GM18499 (cell line): Measurements from ENCODE around the gene POFUT2.

Experiments
- ATAC-seq: cut with Tn5 transposase; IDR thresholded peaks from one replicate; pipeline ENCODE4 v1.9.1; 2021; ENCODE audit warnings: moderate number of reproducible peaks; ENCODE audit not compliant: insufficient read depth, unreplicated experiment

Gene POFUT2

DNA sequence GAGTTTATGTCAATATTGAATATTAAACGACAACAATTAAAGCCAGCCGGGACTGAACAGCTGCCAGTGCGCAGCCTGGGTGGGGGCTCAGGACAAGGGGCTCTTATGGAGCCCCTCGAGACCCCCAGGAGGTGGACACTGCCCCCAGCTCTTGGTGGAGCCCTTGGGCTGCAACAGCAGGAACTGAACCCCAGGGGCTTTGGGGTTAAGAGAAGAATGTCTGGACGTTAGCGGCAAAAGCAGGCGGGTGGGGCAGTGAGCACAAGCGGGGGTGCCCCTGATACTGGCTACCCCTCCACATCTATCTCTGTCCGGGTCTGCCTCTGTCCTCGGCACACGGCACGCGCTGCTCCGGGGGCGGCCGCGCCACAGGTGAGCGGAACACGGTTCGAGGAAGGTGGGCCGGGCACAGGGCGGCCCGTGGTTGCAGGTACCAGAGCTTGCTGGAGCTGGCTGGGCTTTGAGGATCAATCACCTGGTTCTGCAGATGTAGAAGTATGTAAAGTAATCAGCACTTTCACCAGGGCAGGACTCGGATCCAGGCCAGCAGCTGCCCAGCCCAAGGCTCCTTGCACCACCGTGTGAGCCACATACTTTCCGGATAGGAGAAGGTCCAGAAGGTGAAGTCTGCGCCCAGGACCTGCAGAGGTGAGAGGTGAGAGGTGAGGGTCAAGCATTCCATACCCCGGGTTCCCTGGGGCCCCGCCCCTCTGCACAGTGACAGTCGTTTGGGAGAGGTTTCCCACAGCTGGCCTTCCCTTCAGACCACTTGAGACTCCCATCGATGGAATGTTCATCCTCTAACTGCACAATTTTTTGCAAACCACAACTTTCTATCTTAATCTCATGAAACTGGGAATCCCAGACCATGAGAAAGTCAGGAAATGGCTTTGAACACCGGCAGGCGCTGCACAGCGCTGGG, 12.4 kb upstream of the POFUT2 start:
- ATAC-seq = no peak

DNA sequence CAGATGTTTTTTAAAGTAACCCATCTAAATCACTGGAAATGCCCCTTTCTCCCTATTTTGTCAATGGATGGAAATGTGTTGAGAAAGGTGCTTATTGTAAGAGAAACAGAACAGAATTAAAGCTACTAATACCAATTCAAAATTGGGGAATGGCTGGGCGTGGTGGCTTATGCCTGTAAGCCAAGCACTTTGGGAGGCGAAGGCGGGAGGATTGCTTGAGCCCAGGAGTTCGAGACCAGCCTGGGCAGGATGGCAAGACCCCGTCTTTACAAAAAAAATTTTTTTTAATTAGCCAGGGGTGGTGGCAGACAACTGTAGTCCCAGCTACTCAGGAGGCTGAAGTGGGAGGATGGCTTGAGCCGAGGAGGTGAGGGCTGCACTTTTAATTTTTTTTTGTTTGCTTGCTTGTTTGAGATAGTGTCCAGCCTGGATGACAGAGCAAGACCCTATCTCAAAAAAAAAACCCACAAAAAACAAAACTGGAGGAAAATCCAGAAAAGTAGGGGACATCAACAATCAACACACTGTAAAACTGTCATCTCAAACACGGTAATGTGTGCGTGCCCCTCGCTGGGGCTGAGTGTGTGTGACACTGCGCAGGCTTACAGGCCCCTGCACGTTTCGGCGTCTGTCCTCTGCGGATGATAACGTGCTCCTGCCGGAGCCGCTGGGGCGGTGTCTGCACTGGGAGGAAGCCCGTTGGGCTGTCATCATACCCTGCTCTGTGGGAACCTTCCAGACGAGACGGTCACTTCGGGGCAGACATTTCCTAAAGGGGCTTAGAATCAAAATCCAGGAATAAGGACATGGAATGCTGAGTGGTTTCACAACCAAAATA, 11.6 kb upstream of the POFUT2 start:
- no peak for ATAC-seq

DNA sequence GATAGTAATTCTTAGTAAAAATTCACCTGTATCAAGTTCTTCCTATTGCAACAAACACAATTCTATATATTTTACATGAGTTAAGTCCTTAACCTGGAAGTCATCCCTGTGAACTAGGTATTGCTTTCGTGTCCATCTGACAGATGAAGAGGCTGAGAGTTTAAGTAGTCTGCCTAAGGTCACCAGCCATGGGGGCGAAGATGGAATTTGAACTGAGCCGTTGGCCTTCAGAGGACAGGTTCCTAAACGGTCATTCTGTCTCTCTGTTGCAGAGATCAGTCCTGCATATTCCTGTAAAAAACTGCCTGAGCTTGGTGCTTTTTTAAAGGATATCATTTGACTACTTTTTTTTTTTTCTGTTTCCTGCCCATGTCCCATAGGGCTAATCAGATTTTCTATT, 10.2 kb upstream of the POFUT2 start:
- no peak for ATAC-seq

DNA sequence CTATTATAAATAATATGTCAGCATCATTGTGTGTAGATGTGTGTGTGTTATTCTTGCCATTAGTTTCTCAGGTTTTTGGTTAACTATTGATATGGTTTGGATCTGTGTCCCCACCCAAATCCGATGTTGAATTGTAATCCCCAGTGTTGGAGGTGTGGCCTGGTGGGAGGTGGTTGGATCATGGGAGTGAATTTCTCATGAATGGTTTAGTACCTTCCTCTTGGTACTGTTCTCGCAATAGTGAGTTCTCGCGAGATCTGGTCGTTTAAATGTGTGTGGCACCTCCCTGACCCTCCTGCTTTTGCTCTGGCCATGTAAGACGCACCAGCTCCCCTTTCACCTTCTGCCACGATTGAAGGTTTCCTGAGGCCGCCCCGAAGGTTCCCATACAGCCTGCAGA, 9.6 kb upstream of the POFUT2 start:
- no peak for ATAC-seq

DNA sequence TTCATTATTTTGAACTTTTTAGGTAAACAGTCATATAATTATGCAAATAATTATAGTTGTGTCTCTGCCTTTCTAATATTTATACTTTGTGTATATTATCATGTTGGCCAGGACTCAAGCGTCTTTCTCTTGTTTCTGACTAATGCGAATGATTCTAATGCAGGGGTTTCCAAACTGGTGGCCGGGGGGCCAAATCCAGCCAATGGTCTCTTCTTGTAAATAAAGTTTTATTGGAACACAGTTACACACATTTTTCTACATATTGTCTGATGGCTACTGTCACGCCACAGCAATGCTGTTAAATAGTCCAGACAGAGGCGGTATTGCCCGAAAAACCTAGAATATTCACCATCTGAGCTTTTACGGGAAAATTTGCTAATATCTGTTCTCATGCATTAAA, 8.9 kb upstream of the POFUT2 start:
- ATAC-seq = no peak

DNA sequence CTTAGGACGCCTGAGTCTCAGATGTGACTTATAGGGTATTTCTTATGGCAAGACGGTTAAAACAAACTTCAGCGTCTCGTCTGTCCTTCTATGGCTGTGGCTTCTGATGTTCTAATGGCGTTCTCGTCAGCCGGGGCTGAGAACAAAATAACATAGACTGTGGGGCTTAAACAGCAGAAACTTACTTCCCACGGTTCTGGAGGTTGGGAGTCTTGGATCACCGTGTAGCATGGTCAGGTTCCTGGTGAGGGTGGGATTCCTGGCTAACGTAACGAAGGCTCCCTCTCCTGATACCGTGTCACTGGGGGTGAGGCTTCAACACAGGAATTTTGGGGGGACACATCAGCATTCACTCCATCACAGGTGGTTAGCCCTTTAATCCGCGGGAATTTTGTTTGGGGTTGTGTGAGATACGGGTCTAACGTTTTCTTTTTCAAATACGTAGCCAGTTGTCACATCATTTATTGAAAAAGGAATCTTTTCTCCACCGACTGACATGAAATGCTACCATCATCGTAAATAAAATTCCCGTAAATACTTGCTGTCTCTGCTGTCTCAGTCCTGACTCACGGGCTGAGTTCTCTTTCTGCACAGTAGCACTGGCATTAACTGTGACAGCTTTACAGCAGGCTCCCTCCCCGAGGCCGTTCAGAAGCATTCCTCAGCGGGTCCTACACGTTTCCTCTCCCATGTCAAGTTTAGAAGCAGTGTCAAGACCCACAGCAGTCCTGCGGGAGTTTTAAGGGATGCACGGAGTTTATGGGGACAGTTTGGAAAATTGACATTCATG, 8.1 kb upstream of the POFUT2 start:
- no peak for ATAC-seq

DNA sequence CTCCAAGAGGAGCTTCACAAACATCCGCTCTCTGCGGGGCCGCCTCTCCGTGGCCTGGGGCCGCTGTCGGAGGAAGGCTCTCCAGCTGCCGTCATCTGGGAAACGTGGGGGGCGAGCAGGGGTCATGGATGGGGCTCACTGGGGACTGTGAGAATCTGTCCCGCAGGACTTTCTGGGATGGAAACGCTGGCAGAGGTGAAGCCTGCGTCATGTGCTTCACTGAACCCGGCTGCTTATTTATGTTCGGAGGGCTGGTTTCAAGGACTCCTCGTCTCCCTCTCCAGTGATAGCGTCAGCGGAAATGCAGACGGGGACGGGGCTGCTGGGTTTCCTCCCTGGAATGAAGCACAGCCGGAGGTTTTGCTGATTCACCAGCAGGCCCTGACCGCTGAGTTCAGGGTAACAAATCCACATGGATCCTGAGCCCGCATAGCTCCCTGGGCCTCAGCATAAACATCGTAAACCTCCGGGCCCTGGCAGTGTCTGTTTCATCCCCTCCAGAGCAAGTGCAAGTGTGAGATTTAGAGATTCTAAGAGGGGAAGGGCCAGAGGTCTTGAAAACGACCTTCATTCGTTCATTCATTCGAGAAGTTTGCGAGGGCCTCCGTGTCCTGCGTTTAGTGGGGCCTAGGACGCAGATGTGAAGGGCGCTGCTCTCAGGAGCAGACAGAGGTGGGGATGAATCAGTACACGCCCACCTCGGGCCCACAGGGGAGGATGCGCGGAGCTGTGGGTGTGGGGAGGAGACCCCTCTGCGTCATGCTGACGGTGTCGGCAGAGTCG, 7.0 kb upstream of the POFUT2 start:
- ATAC-seq = no peak

DNA sequence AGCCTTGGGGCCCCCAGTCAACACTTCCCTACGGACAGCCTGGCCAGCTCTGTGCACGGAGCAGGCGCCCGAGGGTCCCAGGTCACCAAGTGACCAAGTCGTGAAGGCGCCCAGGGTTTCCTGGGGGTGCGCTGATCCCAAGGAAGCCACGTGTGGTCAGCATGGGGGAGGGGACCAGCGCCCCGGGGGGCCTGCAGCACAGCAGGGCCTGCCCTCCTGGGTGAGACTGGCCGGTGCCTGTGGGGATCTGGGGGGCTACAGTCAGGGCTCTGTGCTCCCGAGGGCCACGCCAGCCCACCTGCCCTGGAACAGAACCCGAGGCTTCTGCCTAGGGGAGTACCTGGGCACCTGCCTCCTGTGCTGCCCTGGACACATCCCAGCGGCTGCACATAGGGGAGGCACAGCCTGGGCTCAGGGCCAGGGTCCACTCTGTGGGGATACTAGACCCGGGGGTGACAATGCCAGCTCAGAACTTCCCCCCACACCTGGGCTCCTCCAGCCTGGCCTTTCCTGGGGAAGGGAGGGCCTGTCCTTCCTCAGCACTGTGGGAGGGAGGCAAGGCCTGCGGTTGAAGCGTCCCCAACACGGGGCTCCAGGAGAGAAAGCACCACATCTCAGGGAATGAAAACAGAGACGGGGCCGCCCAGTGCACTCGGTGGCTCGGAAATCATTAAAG, 6.2 kb upstream of the POFUT2 start:
- no peak for ATAC-seq

DNA sequence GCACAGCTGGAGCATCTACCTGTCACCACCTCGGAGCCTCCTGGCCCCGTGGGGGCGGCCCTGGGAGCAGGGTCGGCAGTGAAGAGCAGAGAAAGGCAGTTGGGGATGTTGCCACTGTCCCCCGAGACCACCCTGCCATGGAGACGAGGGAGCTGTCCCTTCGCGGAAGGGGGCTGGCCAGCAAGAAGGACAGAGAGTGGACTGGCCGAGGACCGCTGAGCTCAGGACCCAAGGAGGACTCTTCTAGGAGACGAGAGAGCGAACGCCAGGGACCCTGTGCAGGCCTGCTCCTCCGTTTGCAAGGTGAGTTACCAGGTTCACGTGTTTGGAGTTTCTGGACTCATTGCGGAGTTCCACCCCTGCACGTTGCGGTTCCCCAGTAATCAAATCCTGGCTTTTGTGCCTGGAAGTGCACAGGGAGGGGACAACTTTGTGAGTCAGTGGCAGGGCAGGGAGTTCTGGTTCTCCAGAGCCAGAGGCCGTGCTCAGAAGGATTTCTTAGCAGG, 5.6 kb upstream of the POFUT2 start:
- ATAC-seq = no peak

DNA sequence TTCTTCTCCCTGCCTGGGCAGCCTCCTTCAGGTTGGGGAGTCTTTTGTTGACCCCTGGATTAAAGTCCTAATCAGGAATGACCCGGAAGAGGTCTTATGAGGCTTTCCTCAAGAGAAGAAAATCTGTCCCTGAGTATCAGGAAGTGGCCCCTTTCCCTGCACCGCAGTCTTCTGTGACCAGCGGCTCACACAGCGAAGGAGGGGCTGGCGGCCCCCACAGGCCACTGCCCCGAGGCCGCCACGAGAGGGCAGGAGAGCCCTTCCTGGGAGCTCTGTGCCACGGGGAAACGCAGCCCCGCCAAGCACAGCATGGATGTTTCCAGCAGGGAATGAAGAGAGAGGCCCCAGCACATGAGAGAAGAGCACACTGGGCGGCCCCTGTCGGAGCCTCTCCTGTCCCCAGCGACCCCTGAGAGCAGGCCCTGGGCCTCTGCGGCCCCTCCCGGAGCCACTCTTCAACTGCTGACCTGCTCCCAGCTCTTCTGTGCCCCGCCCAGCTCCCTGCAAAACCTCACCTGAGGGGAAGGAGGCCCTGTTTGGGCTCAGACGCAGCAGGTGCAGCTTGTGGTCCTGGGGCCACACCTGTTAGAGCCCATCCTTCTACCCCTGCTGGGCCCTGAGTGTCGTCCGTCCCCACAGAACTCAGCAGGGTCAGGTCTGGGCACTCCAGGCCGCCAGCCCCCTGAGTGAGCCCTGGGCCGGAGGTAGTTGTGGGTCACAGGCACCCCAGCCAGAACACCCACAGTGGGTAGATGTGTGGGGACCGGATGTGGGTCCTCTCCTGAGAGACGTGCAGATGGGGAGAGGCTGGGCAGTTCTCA, 4.9 kb upstream of the POFUT2 start:
- ATAC-seq = no peak

DNA sequence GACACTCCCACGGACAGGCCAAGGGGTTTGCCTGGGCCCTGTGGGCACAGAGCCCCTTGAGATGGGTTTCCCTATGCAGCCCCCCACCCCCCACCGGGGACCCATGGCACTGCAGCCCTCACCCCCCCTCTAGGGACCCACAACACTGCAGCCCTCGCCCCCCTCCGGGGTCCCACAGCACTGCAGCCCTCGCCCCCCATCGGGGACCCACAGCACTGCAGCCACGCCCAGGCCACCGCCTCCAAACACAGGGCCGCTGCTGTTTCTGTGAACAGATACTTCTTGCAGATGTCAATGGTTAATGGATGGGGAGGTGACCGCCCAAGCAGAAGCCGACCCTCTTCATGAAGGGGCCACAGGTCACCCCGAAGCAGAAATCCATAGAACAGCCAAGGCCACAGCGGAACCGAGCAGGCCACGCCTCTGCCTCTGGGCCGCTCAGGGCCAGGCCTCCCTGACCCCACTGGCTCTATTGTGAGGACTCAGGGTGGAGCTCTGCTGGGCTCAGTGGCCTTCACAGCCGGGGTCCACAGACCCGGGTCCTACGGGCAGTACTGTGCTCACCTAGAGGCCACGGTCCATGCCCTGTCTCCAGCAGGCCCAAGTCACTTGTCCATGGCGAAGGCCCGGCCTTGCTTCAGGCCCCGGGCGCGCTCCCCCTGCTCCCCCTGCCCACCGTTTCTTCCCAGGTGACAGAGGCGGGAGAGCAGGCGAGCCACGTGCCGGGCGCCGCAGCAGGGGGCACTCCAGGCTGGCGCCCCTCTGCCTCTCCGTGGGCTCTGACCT, 4.1 kb upstream of the POFUT2 start:
- no peak for ATAC-seq

DNA sequence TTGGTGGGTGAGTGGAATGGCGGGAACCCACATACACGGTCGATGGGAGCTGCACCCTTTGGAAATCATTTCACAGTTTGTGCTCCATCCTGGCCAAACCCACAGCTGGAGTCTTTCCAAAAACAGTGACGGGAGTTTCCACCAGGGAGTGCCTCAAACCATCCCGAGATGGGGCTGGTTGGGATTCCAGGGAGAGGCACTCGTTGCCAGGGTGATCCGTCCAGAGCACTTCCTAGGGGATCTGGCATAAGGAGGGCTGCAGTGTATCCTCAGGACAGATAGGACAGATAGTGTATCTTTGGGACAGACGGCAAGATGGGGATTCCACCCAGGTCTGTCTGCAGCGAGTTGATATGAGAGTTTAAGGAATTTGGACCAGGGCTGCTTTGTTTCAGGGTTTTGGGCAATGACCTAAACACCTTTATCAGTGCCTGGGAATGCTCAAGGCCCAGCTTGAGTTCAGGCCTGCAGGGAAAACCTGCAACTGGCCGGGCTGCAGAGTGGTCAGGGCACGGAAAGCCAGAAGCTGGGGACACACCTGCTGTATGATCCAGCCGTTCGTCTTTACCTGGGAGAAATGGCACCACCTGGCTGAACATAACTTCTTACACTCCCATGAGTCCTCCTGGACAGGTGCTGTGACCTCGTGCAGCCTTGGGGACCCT, 3.4 kb upstream of the POFUT2 start:
- no peak for ATAC-seq

DNA sequence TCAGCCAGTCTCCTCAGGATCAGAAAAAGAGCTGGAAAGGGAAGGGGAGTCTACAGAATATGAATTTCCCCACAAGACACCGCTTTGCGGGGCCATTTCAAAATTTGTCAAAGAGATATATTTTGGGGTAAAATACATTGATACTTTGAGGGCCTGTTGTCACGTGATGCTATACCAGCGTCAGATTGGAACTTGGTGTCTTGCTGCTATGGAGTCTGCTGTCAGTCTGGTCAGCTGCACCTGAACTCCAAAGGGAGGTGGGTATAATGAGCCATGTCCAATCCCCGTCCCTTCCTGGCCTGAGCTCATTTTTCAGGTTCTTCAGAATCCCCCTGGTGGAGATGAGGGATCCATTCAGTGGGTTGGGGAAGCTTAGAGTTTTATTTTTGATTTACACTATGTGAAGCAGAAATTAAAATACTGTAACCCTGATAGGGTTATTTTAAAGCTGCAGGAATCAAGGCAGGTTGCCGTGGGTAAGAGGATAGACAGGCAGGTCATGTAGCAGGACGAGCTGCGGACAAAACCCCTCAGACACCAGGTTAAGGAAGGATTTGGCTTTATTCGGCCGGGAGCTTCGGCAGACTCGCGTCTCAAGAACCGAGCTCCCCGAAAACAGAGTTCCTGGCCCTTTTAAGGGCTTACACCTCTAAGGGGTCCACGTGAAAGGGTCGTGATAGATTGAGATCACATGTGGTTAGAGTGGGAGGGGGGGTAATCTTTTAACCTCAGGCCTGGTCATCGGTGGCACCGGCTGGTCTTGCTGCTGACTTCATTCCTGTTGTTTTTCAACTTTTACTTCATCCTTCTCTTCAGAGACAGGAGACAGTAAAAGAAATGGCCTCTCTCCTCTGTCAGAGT, 2.2 kb upstream of the POFUT2 start:
- ATAC-seq = no peak

DNA sequence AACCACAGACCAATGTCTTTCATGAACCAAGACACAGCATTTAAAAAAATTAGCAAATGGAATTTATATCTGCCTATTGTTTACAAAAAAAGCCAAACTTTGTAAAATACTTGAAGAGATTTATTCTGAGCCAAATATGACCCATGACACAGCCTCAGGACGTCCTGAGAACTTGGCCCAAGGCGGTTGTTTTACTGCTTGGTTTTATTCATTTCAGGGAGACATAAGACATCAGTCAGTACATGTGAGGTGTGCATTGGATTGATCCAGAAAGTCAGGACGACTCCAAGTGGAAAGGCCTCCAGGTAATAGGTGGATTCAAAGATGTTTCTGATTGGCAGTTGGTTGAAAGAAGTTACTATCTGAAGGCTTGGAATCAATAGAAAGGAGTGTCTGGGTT, 1.4 kb upstream of the POFUT2 start:
- no peak for ATAC-seq

DNA sequence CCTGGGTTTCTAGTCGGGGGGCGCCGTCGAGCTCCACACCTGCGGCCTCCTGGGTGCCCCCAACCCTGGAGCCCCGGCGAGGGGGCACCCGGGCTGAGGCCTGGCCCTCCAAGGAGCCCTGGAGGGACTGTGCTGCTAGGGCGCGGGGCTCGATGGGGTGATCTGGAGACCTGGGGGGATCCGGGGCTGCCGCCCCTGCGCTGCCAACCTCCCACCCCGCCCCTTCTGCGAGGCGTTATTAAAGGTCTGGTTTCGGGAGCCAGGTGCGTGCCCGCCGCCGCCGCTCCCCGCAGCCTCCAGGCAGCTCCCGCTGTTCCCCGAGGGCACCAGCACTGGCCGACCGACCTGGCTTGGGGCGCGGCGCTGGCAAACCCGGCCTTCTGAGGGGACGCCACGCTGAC, 746 bp upstream of the POFUT2 start:
- ATAC-seq = no peak
